DOHH2 (cell line): Measurements from ENCODE around the gene ANXA6.

ENCODE experiments used
- H3F3A ChIP-seq: fragments of 200-600 bp; sonication (generic), shearing (Covaris generic); 2 replicates; pipeline ENCODE4 v1.6.0; 2016; ENCODE audit warnings: antibody characterized with exemption, mild to moderate bottlenecking; ENCODE audit not compliant: control insufficient read depth, insufficient read depth
- H3K27ac ChIP-seq: fragments of 200-600 bp; sonication (generic); 2 replicates; pipeline ENCODE4 v1.5.1; 2014; ENCODE audit warnings: low read depth, mild to moderate bottlenecking, low read length, moderate library complexity
- H3K27me3 ChIP-seq: fragments of 200-600 bp; sonication (generic); 2 replicates; pipeline ENCODE4 v1.6.1; 2014; ENCODE audit warnings: mild to moderate bottlenecking, low read length, mixed read lengths; ENCODE audit not compliant: control insufficient read depth
- H3K36me3 ChIP-seq: fragments of 200-600 bp; sonication (generic); 2 replicates; pipeline ENCODE4 v1.6.1; 2014; ENCODE audit warnings: mild to moderate bottlenecking, low read length, moderate library complexity, mixed read lengths; ENCODE audit not compliant: control insufficient read depth
- H3K4me1 ChIP-seq: fragments of 200-600 bp; sonication (generic); 2 replicates; pipeline ENCODE4 v1.6.1; 2014; ENCODE audit warnings: mild to moderate bottlenecking, low read length, mixed read lengths; ENCODE audit not compliant: control insufficient read depth
- H3K4me2 ChIP-seq: fragments of 200-600 bp; sonication (generic); 2 replicates; pipeline ENCODE4 v1.6.0; 2014; ENCODE audit warnings: mild to moderate bottlenecking, low read length, moderate library complexity
- H3K4me3 ChIP-seq: fragments of 200-600 bp; sonication (generic); 2 replicates; pipeline ENCODE4 v1.5.1; 2014; ENCODE audit warnings: mild to moderate bottlenecking, low read length, mixed read lengths
- H3K79me2 ChIP-seq: fragments of 200-600 bp; sonication (generic); 2 replicates; pipeline ENCODE4 v1.6.1; 2014; ENCODE audit warnings: mild to moderate bottlenecking, low read length, mixed read lengths; ENCODE audit not compliant: control insufficient read depth
- H3K9me2 ChIP-seq: fragments of 200-600 bp; sonication (generic); replicated peaks from 2 replicates; pipeline ENCODE4 v1.6.1; 2014; ENCODE audit warnings: mild to moderate bottlenecking, low read length, mixed read lengths; ENCODE audit not compliant: control insufficient read depth
- H3K9me3 ChIP-seq: fragments of 200-600 bp; sonication (generic); 2 replicates; pipeline ENCODE4 v1.6.1; 2014; ENCODE audit warnings: antibody characterized with exemption, low read length, mixed read lengths; ENCODE audit not compliant: control insufficient read depth, insufficient read depth
- H4K20me1 ChIP-seq: fragments of 200-600 bp; sonication (generic); 2 replicates; pipeline ENCODE4 v1.6.0; 2014; ENCODE audit warnings: low read depth, mild to moderate bottlenecking, antibody characterized with exemption, low read length, moderate library complexity; ENCODE audit not compliant: control insufficient read depth, insufficient read depth
- EZH2phosphoT487 ChIP-seq: fragments of 200-600 bp; sonication (generic); IDR thresholded peaks from 2 replicates; pipeline ENCODE4 v1.6.1; 2017; ENCODE audit warnings: borderline replicate concordance, mild to moderate bottlenecking, antibody characterized with exemption, low read length, moderate library complexity, mixed read lengths
- TF ChIP-seq, protein P1 (sequence below): fragments of 200-600 bp; sonication (generic); IDR thresholded peaks from one replicate; pipeline ENCODE4 v1.5.1; 2014; ENCODE audit warnings: antibody characterized with exemption, mild to moderate bottlenecking, low read depth, low read length; ENCODE audit not compliant: poor library complexity, severe bottlenecking

Gene ANXA6

DNA sequence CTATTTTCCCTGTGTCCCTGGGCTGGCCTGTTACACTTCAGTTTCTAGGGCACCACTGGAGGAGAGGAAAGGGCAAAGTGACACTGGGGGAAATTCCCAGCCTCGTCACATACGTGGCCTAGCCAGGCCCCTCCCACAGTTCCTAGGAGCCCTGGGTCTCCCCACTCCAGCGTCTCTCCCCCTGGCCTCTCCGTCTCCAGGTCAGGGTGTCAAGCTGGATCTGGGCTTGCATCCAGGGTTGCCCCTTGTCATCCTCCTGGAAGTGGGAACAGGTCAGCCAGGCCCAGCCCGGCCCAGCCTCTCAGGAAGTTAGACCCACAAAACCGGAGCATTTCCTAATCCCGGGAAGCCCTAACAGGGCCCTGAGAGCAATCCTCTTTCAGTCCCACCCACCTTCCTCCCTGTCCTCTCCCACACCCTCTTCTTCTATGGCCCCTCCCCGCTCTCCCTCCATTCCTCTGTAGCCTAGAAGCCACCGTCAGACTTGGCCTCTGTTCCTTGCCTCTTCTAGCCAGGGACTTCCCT is 72.0 kb downstream of the ANXA6 start:
- peak overlapping the region; percentile 58 for H3K4me2 ChIP-seq
- H3K4me1 ChIP-seq, result peaks cover 50% of the 10 kb centered on the region
- peaks cover 17% of the 10 kb centered on the region for H3K79me2 ChIP-seq
- H3K9me2 ChIP-seq, result no peaks in the 10 kb centered on the region
- H4K20me1 ChIP-seq, result no peaks in the 10 kb centered on the region
- no peak for TF ChIP-seq EZH2phosphoT487
- TF ChIP-seq, protein P1, sequence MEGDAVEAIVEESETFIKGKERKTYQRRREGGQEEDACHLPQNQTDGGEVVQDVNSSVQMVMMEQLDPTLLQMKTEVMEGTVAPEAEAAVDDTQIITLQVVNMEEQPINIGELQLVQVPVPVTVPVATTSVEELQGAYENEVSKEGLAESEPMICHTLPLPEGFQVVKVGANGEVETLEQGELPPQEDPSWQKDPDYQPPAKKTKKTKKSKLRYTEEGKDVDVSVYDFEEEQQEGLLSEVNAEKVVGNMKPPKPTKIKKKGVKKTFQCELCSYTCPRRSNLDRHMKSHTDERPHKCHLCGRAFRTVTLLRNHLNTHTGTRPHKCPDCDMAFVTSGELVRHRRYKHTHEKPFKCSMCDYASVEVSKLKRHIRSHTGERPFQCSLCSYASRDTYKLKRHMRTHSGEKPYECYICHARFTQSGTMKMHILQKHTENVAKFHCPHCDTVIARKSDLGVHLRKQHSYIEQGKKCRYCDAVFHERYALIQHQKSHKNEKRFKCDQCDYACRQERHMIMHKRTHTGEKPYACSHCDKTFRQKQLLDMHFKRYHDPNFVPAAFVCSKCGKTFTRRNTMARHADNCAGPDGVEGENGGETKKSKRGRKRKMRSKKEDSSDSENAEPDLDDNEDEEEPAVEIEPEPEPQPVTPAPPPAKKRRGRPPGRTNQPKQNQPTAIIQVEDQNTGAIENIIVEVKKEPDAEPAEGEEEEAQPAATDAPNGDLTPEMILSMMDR, result no peak
- no peaks in the 10 kb centered on the region for H3K9me3 ChIP-seq
- H3K27ac ChIP-seq, result no peak overlapping the region
- peak overlapping the region; percentile 31 for H3K4me3 ChIP-seq
- peaks cover 3% of the 10 kb centered on the region; the same call in 1 of the 2 replicates for H3F3A ChIP-seq
- H3K36me3 ChIP-seq, result peaks cover 2% of the 10 kb centered on the region; the same call in 1 of the 2 replicates
- no peaks in the 10 kb centered on the region for H3K27me3 ChIP-seq

DNA sequence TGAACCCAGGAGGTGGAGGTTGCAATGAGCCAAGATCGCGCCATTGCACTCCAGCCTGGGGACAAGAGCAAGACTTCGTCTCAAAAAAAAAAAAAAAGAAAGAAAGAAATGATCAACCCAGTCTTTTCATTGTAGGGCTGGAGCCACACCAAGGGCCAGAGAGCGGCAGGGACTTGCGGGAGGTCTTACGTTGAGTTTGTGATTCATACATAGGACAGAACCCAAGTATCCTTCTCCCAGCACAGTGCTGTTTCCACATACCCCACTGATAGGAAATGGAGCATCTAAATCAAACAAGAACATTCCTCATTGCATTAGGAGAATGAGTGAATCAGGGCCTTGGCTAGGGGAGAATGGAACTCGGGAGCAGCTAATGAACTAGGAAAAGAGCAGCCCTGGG is 73.2 kb downstream of the ANXA6 start:
- Histone ChIP-seq H3K36me3 (peaks cover 9% of the 10 kb centered on the region; the same call in 1 of the 2 replicates), H3K4me2 (no peak overlapping the region), H3K4me1 (peaks cover 57% of the 10 kb centered on the region), H3K27ac (no peak overlapping the region), H3K4me3 (no peak overlapping the region), H3K9me3 (no peaks in the 10 kb centered on the region), H3K27me3 (no peaks in the 10 kb centered on the region), H3K9me2 (no peaks in the 10 kb centered on the region), H4K20me1 (no peaks in the 10 kb centered on the region), H3K79me2 (peaks cover 30% of the 10 kb centered on the region), H3F3A (peaks cover 3% of the 10 kb centered on the region; the same call in 1 of the 2 replicates)
- TF ChIP-seq EZH2phosphoT487, result no peak
- TF ChIP-seq, protein P1, result no peak

DNA sequence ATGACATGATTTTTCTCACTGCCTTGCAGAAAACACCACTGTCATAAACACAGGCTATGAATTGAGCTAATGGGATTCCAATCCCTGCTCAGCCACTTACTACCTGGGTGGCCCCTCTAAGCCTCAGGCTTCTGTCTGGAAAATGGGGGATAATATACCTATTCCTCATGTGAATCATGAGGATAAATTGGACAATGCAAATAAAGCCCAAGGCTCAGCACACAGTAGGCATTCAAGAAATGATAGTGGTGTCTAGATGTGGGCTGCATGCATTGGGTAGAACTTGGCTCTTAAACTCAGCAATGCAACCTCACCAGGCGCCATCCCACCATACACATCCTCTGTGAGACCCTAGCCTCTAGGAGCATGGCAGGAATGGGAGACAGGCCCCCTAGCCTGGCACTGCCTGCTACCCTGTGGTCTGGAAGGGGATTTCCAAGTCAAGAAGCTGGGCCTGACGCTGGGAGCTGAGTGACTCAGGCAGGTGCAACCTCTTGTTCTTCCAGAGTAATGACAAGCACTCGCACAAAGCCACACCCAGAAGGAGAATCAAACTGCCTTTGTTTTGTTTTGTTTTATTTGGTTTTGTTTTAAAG is 74.4 kb downstream of the ANXA6 start:
- H3K9me2 ChIP-seq, result no peaks in the 10 kb centered on the region

More for the DNA sequence above, 74.4 kb downstream of the ANXA6 start:
- Histone ChIP-seq H3K4me1 (peaks cover 69% of the 10 kb centered on the region), H3K36me3 (peaks cover 18% of the 10 kb centered on the region), H3K79me2 (peaks cover 41% of the 10 kb centered on the region), H3K4me2 (peak overlapping the region; percentile 73; the same call in 1 of the 2 replicates), H3K27me3 (no peaks in the 10 kb centered on the region), H3K27ac (no peak overlapping the region), H4K20me1 (peaks cover under 1% of the 10 kb centered on the region; the same call in 1 of the 2 replicates), H3K4me3 (no peak overlapping the region), H3F3A (peaks cover 3% of the 10 kb centered on the region; the same call in 1 of the 2 replicates), H3K9me3 (no peaks in the 10 kb centered on the region)
- TF ChIP-seq, protein P1, result no peak
- TF ChIP-seq EZH2phosphoT487, result no peak
